ENCODE results near the gene COL8A2.

DNA sequence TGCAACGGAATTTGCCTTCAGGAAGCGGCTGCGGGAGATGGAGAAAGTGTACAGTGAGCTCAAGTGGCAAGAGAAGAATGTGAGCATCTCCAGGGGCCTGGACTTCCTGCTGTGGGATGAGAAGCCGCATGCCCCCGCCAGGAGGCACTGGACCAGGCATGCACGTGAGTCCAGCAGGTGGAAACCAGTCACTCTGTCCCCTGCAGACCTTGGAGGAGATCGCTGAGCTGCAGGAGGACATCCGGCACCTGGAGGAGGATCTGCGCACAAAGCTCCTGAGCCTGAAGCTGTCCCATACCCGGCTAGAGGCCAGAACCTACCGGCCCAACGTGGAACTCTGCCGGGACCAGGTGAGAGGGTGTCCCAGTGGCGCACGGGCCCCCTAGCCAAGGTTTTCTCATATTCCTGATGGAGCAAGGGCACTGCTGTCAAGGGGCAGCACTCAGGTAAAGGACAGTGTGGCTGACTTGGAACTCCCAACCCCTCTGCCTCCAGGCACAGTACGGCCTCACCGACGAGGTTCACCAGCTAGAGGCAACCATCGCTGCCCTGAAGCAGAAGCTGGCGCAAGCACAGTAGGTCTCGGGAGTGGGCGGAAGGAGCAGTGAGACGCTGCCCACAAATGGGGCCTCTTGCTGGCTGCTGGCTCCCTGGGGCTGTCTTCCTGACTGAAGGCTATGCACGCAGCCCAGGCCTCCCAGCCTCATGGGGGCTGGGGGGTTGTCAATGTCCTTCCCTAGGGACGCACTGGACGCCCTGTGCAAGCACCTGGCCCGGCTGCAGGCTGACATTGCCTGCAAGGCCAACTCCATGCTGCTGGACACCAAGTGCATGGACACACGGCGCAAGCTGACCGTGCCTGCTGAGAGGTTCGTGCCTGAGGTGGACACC lies 37.5 kb downstream of the COL8A2 start:
- TF ChIP-seq, protein P1, sequence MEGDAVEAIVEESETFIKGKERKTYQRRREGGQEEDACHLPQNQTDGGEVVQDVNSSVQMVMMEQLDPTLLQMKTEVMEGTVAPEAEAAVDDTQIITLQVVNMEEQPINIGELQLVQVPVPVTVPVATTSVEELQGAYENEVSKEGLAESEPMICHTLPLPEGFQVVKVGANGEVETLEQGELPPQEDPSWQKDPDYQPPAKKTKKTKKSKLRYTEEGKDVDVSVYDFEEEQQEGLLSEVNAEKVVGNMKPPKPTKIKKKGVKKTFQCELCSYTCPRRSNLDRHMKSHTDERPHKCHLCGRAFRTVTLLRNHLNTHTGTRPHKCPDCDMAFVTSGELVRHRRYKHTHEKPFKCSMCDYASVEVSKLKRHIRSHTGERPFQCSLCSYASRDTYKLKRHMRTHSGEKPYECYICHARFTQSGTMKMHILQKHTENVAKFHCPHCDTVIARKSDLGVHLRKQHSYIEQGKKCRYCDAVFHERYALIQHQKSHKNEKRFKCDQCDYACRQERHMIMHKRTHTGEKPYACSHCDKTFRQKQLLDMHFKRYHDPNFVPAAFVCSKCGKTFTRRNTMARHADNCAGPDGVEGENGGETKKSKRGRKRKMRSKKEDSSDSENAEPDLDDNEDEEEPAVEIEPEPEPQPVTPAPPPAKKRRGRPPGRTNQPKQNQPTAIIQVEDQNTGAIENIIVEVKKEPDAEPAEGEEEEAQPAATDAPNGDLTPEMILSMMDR (IDR thresholded peaks at IDR 0.05): no peak
- no peak for TF ChIP-seq POLR2A (IDR thresholded peaks at IDR 0.05)

Data from right lobe of liver (tissue), 4 donors.